ENCODE data around the gene SPA17.

The SPA17 gene

GRCh38 chr11:124724979-124725718 is 51.4 kb downstream of the SPA17 start:
- in situ Hi-C loops (cut with HindIII; ENCODE audit: low sequenced_read_pairs), result no loop called here
- no peak overlapping the region for H3K4me3 ChIP-seq (ENCODE audit: low read depth, low read length)
- no peak for TF ChIP-seq CTCF (IDR thresholded peaks at IDR 0.05; ENCODE audit: low read depth, low read length, missing control alignments)
- DNase-seq (ENCODE audit: low read depth), result no peak

GRCh38 chr11:124725719-124726105 is 52.0 kb downstream of the SPA17 start:
- in situ Hi-C loops (cut with HindIII; ENCODE audit: low sequenced_read_pairs), result no loop called here
- H3K4me3 ChIP-seq (ENCODE audit: low read depth, low read length), result no peak overlapping the region
- no peak for DNase-seq (ENCODE audit: low read depth)
- no peak for TF ChIP-seq CTCF (IDR thresholded peaks at IDR 0.05; ENCODE audit: low read depth, low read length, missing control alignments)

GRCh38 chr11:124727474-124727873 is 53.8 kb downstream of the SPA17 start:
- no peak for TF ChIP-seq CTCF (IDR thresholded peaks at IDR 0.05; ENCODE audit: low read depth, low read length, missing control alignments)
- DNase-seq (ENCODE audit: low read depth), result no peak

GRCh38 chr11:124728134-124728533 is 54.4 kb downstream of the SPA17 start:
- no peak for TF ChIP-seq CTCF (IDR thresholded peaks at IDR 0.05; ENCODE audit: low read depth, low read length, missing control alignments)
- H3K4me3 ChIP-seq (ENCODE audit: low read depth, low read length), result no peak overlapping the region
- in situ Hi-C loops (cut with HindIII; ENCODE audit: low sequenced_read_pairs), result no loop called here
- DNase-seq (ENCODE audit: low read depth), result no peak

More at GRCh38 chr11:124727474-124727873, 53.8 kb downstream of the SPA17 start:
- in situ Hi-C loops (cut with HindIII; ENCODE audit: low sequenced_read_pairs), result no loop called here
- H3K4me3 ChIP-seq (ENCODE audit: low read depth, low read length), result no peak overlapping the region

GRCh38 chr11:124729571-124729970 is 55.9 kb downstream of the SPA17 start:
- in situ Hi-C loops (cut with HindIII; ENCODE audit: low sequenced_read_pairs), result no loop called here
- no peak overlapping the region for H3K4me3 ChIP-seq (ENCODE audit: low read depth, low read length)
- no peak for TF ChIP-seq CTCF (IDR thresholded peaks at IDR 0.05; ENCODE audit: low read depth, low read length, missing control alignments)
- no peak for DNase-seq (ENCODE audit: low read depth)

GRCh38 chr11:124732230-124732629 is 58.5 kb downstream of the SPA17 start:
- H3K4me3 ChIP-seq (ENCODE audit: low read depth, low read length), result no peak overlapping the region
- TF ChIP-seq CTCF (IDR thresholded peaks at IDR 0.05; ENCODE audit: low read depth, low read length, missing control alignments), result no peak
- in situ Hi-C loops (cut with HindIII; ENCODE audit: low sequenced_read_pairs), result no loop called here
- no peak for DNase-seq (ENCODE audit: low read depth)
